ENCODE results near the gene PIGU.

Gene PIGU

DNA sequence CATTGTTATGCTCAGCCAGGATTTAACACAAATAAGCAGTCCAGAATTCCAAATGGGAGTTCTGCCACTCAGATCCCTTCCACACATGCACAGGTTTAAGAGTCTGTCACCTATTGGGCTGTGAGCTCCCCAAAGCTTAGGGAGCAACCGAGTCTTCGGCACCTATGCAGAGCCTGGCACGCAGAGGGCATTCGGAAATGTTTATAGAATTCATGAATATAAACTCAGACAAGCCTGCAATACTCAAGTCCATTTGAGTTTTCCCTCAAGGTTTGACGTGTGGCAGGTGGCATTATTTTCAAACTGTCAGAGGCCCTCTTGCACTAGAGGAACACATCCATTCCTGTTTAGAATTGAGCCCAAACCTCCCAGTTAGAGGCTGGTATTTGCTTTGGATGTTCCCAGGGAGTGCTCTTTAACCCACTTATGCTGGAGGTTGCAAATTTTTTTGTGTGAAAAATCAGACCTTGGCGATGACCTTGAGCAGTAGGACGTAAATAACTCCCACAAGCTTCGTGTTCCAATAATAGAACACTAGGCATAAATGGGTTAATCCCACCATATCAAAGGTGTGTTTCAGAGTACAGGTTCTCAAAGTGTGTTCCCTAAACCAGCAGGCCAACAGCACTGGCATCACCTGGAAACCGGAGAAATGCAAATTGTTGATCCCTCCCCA lies 90.3 kb downstream of the PIGU start:
- no peak for DNase-seq (ENCODE audit: low read depth)
- TF ChIP-seq, protein P1, sequence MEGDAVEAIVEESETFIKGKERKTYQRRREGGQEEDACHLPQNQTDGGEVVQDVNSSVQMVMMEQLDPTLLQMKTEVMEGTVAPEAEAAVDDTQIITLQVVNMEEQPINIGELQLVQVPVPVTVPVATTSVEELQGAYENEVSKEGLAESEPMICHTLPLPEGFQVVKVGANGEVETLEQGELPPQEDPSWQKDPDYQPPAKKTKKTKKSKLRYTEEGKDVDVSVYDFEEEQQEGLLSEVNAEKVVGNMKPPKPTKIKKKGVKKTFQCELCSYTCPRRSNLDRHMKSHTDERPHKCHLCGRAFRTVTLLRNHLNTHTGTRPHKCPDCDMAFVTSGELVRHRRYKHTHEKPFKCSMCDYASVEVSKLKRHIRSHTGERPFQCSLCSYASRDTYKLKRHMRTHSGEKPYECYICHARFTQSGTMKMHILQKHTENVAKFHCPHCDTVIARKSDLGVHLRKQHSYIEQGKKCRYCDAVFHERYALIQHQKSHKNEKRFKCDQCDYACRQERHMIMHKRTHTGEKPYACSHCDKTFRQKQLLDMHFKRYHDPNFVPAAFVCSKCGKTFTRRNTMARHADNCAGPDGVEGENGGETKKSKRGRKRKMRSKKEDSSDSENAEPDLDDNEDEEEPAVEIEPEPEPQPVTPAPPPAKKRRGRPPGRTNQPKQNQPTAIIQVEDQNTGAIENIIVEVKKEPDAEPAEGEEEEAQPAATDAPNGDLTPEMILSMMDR (conservative IDR thresholded peaks at IDR 0.05; ENCODE audit: low read depth, low read length), result no peak
- no peak overlapping the region for H3K4me3 ChIP-seq (ENCODE audit: low read length)

DNA sequence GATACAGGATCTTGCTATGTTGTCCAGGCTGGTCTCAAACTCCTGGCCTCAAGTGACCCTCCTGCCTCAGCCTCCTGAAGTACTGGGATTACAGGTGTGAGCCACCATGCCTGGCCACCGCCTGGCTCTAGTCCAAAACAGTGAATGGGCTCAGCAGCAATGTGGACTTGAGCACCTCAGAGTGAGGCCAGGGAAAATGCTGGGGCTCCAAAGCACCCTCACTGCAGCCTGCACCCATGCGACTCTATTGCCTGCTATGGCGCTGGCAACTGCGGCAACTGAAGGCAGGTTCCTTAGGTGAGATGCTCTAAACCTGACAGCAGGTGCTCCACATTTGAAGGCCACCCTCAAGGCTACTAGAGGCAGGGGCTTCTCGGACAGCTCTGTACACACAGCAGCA lies 91.9 kb downstream of the PIGU start:
- no peak overlapping the region for H3K4me3 ChIP-seq (ENCODE audit: low read length)
- DNase-seq (ENCODE audit: low read depth), result no peak
- TF ChIP-seq, protein P1 (conservative IDR thresholded peaks at IDR 0.05; ENCODE audit: low read depth, low read length), result no peak

DNA sequence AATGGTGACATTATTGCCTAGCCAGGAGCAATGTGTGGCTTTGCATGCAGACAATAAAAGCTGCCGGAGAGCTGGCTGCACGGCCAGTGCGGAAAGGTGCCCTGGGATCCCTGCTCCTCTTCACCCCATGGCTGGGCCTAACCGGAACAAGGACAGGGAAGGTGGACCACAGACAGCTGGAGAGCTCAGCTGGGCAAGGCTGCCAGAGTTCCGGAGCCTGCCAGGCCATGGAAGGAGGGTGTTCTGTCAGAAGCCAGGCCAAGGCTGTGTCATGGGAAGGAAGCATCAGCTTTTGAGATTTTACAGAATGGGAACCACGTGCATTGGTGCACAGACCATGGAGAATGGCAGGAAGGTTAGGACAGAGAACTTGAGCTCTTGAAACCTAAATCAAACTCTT lies 93.3 kb downstream of the PIGU start:
- no peak for DNase-seq (ENCODE audit: low read depth)
- TF ChIP-seq, protein P1 (conservative IDR thresholded peaks at IDR 0.05; ENCODE audit: low read depth, low read length), result no peak
- H3K4me3 ChIP-seq (ENCODE audit: low read length), result no peak overlapping the region

DNA sequence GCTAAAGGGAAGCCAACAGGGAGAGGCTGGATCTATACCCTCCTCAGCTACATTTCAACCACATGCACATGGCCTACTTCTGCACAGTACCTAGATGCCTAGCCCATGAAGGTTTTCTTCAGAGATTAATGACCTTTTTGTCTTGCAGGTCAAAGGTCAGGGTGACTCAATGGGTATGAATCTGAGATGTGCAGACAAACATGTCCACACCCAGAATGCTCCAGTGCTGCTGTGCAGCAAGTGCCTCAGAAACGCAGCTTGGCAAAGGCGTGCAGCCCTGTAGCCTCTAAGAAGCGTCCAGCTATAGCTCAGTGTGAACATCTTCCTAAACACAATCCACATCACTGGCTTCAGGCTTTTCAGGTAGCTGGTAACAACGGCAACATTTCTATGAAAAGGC lies 94.0 kb downstream of the PIGU start:
- H3K4me3 ChIP-seq (ENCODE audit: low read length), result no peak overlapping the region
- no peak for DNase-seq (ENCODE audit: low read depth)
- TF ChIP-seq, protein P1 (conservative IDR thresholded peaks at IDR 0.05; ENCODE audit: low read depth, low read length), result no peak

DNA sequence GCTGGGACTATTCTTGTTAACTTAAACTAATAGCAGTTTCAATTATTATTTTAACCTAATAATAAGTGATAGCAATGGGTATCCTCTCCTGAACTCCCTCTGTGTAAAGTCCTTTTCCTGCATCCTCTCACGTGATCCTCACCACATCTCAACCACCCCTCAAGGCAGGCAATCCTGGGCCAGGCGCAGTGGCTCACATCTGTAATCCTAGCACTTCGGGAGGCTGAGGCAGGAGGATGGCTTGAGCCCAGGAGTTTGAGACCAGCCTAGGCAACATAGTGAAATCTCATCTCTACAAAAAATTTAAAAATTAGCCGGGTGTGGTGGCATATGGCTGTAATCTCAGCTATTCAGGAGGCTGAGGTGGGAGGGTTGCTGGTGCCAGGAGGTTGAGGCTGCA lies 94.7 kb downstream of the PIGU start:
- TF ChIP-seq, protein P1 (conservative IDR thresholded peaks at IDR 0.05; ENCODE audit: low read depth, low read length), result no peak
- H3K4me3 ChIP-seq (ENCODE audit: low read length), result no peak overlapping the region
- DNase-seq (ENCODE audit: low read depth), result no peak

DNA sequence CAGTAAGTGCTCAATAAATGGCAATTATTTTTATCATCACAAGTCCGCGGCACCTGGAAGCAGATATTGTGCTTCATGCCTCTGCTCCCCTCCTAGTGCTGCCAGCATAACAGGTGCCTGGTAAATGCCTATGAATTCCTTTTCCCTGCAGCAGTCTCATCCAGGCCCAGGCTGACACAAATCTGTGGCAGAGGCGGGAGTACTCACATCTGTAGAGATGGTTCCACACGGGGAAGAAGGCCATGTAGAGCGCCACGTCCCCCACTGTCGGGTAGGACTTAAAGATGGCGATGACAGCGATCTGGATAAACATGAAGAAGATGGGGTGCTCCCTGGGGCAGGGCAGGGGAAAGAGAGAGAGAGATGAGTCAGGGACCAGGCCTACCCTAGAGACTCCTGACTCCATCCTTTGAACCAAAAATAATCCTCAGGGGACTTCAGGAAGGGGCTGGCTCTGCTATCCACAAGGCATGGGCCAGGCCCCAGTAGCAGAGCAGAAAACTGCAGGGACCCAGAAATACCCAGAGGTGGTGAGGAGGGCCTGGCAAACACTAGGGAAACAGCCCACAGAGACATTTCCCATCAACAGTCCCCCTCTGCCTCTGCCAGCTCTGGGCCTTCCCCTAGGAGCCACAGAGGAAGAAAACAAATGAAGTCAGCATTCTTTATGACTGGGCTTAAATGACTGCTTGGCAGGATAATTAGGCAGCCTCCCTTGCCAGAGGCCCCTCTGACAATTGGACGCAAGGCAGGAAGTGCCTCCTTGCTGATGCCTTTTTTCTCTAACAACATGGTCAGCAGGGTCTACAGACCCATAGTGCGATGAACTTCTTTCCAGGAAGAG lies 95.3 kb downstream of the PIGU start:
- no peak for DNase-seq (ENCODE audit: low read depth)
- H3K4me3 ChIP-seq (ENCODE audit: low read length), result no peak overlapping the region
- TF ChIP-seq, protein P1 (conservative IDR thresholded peaks at IDR 0.05; ENCODE audit: low read depth, low read length), result no peak

Data from retinal pigment epithelial cell (primary cell).